Testis (tissue), 3 donors: ENCODE measurements around the gene ESPN. TPM values are rescaled to one million over a fixed set of nuclear protein-coding genes. Genes with fewer than 3 reads are reported as not detected.

Source experiments
- DNase-seq: peaks from one replicate; pipeline ENCODE4 v3.0.0-alpha.2; 2019
- H3K27ac ChIP-seq, 2 donors: fragments of 200-600 bp; sonication (generic); one replicate each; pipeline ENCODE4 v1.5.1; 2019
- H3K27me3 ChIP-seq: fragments of 200-600 bp; sonication (generic); one replicate; pipeline ENCODE4 v1.5.1; 2019
- H3K36me3 ChIP-seq: fragments of 200-600 bp; sonication (generic); one replicate; pipeline ENCODE4 v1.5.1; 2017; ENCODE audit warnings: low read depth; ENCODE audit errors: missing control alignments
- H3K4me1 ChIP-seq: fragments of 200-600 bp; sonication (generic); one replicate; pipeline ENCODE4 v1.5.1; 2019
- H3K4me3 ChIP-seq, 2 donors: fragments of 200-600 bp; sonication (generic); one replicate each; pipeline ENCODE4 v1.5.1; 2017 to 2019
- H3K9me3 ChIP-seq: fragments of 200-600 bp; sonication (generic); one replicate; pipeline ENCODE4 v1.5.1; 2017
- CTCF ChIP-seq, 3 experiments: fragments of 450-650 bp in 2 of 3; fragments of 200-600 bp in 1 of 3; sonication (generic) in 1 of 3; IDR thresholded peaks; one replicate each; pipeline ENCODE4 v1.5.1; 2016 to 2019; ENCODE audit warnings: antibody characterized with exemption in 3 of 3, mild to moderate bottlenecking in 2 of 3, moderate library complexity in 1 of 3
- POLR2A ChIP-seq: fragments of 450-650 bp; IDR thresholded peaks from one replicate; pipeline ENCODE4 v1.6.1; 2017; ENCODE audit warnings: antibody characterized with exemption, mild to moderate bottlenecking, moderate library complexity
- WGBS, 2 donors: methylation state at CpG; one replicate each; pipeline ENCODE4 v1.1.5; 2018; 5-methylcytosine and 5-hydroxymethylcytosine counted together
- intact Hi-C: fragments of 100-400 bp; cut with DNase I; formaldehyde crosslinking; loops from one replicate; pipeline ENCODE4 v1.15.1; 2023; ENCODE audit warnings: low total_unique reads
- polyA plus RNA-seq: library from polyadenylated mRNA; stranded (reverse); fragments of 350-450 nt; fragmentation: Illumina TruSeq; extraction: RNeasy Lipid Tissue Mini Kit (QIAGEN cat#74804); gene quantifications from one replicate; pipeline ENCODE4 v1.2.3, GENCODE V29; 2014; ENCODE audit warnings: low read depth, low replicate concordance; ENCODE audit not compliant: insufficient read depth
- total RNA-seq, 2 donors: library from RNA; depleted of rRNA; stranded (reverse); fragments of >200 nt; gene quantifications; one replicate each; pipeline ENCODE4 v1.2.3, GENCODE V29; 2016

The ESPN gene
- total and polyA plus RNA-seq, 3 donors from 2014 or later = 270 to 404 (median 396) TPM

DNA sequence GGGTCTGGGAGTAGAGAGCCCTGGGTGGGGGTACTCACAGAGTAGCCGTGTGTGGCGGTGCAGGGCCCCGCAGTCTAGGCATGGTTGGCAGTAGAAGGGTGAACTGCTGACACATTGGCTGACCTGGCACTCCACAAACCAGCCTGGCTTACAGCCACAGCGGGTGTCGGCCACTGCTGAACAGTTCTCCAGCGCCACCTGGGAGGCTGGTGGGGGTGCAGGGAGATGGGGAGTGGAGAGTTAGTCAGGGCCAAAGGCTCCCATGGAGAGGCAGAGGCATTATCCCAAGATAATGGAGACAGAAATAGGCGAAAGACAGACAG is 39.9 kb downstream of the ESPN start:
- no peaks in the 10 kb centered on the region for H3K27me3 ChIP-seq
- H3K36me3 ChIP-seq = no peaks in the 10 kb centered on the region
- no peak overlapping the region for H3K27ac ChIP-seq
- DNase-seq = no peak
- H3K4me3 ChIP-seq = no peak overlapping the region
- intact Hi-C loops = no loop called here
- WGBS, 2 donors = 95 to 96% methylated on average over 4 to 7 of the region's 7 CpGs
- no peaks in the 10 kb centered on the region for H3K4me1 ChIP-seq
- no peaks in the 10 kb centered on the region for H3K9me3 ChIP-seq
- TF ChIP-seq CTCF (IDR thresholded peaks at IDR 0.05) = no peak
- no peak for TF ChIP-seq POLR2A

GRCh38 chr1:6464915-6465314 is 40.3 kb downstream of the ESPN start:
- no peaks in the 10 kb centered on the region for H3K36me3 ChIP-seq
- H3K4me1 ChIP-seq = no peaks in the 10 kb centered on the region
- intact Hi-C loops = no loop called here
- no peaks in the 10 kb centered on the region for H3K9me3 ChIP-seq
- DNase-seq = no peak
- 79 to 90% methylated on average over 2 to 5 of the region's 5 CpGs for WGBS, 2 donors
- TF ChIP-seq POLR2A (no peak), CTCF (IDR thresholded peaks at IDR 0.05) (no peak)
- no peaks in the 10 kb centered on the region for H3K27me3 ChIP-seq
- H3K4me3 ChIP-seq = no peak overlapping the region
- no peak overlapping the region for H3K27ac ChIP-seq

DNA sequence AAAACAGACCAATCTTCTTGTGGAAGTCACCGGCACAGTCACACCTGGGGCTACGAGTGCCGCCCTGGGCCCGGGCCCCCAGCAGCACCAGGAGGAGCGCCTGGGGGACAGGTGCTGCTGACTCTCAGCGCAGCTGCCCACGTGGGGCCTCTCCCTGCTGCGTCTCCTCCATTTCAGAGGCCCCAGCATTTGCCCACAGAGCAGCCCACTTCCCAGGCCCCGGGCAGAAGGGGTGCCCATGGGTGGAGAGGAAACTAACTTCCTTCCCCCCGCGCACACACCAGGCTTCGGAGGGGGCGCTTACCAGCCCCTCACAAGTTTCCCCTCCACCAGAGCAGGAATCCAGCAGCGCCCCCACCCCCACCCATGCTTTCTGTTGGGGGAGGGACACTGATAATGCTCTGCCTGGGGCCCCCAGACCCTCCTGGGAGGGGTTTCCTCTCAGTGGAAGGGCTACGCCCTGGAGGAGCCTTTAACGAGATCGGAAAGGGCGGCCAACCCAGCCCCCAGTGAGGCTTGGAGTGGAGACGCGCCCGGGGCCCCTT is 41.0 kb downstream of the ESPN start:
- Histone ChIP-seq H3K9me3 (no peaks in the 10 kb centered on the region), H3K36me3 (no peaks in the 10 kb centered on the region), H3K27me3 (no peaks in the 10 kb centered on the region), H3K4me1 (no peaks in the 10 kb centered on the region), H3K4me3 (no peak overlapping the region), H3K27ac (no peak overlapping the region)
- intact Hi-C loops = no loop called here
- 84 to 88% methylated on average over 10 to 19 of the region's 21 CpGs for WGBS, 2 donors
- TF ChIP-seq CTCF (IDR thresholded peaks at IDR 0.05) (no peak), POLR2A (no peak)
- no peak for DNase-seq

DNA sequence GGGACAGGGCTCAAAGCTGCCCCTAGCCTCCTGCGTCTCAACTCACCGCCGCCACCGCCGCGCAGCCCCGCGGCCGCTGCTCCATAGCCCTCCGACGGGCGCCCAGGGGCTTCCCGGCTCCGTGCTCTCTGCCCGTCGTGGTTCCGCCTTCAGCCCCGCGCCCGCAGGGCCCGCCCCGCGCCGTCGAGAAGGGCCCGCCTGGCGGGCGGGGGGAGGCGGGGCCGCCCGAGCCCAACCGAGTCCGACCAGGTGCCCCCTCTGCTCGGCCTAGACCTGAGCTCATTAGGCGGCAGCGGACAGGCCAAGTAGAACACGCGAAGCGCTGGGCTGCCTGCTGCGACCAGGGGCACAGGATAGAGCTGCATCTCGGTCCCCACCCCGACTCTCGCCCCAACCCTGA is 41.4 kb downstream of the ESPN start, which contains the start of gene TNFRSF25:
Gene TNFRSF25, minus strand, starts transcription at position 151 of the 400 bp plus-strand sequence. Its CDS starts 66 bp downstream, at position 85.
- intact Hi-C loops = no loop called here
- DNase-seq = no peak
- Histone ChIP-seq H3K27ac (no peak within 1 kb of the TSS), H3K27me3 (no peaks in the 10 kb centered on the region), H3K36me3 (no peaks in the 10 kb centered on the region), H3K4me3 (no peak within 1 kb of the TSS), H3K9me3 (no peaks in the 10 kb centered on the region), H3K4me1 (no peaks in the 10 kb centered on the region)
- no peak for TF ChIP-seq POLR2A
- TF ChIP-seq CTCF (IDR thresholded peaks at IDR 0.05) = no peak
- WGBS, 2 donors = 51% methylated on average over 23 of the region's 43 CpGs; no CpG with 5 or more reads in 1 of the 2 donors

- no peaks in the 10 kb centered on the region for H3K9me3 ChIP-seq
- 91% methylated on average over 5 of the region's 5 CpGs; no CpG with 5 or more reads in 1 of the 2 donors for WGBS, 2 donors
- DNase-seq = no peak
- intact Hi-C loops = no loop called here
- TF ChIP-seq CTCF (IDR thresholded peaks at IDR 0.05) = no peak
- H3K36me3 ChIP-seq = no peaks in the 10 kb centered on the region
- H3K4me3 ChIP-seq = no peak overlapping the region
- no peaks in the 10 kb centered on the region for H3K27me3 ChIP-seq
- no peaks in the 10 kb centered on the region for H3K4me1 ChIP-seq
- no peak overlapping the region for H3K27ac ChIP-seq
These were observed 42.2 kb downstream of the ESPN start for GRCh38 chr1:6466751-6467150.
